Erythroblast (primary cell): ENCODE results near the gene FGF16.

Source experiments
- GATA1 ChIP-seq: IDR thresholded peaks from 2 replicates; pipeline ENCODE4 v1.6.1; 2011; ENCODE audit warnings: low read depth, mild to moderate bottlenecking, control low read depth, low read length, moderate library complexity
- POLR2A ChIP-seq: IDR thresholded peaks from 2 replicates; pipeline ENCODE4 v1.6.1; 2011; ENCODE audit warnings: mild to moderate bottlenecking, low read length

DNA sequence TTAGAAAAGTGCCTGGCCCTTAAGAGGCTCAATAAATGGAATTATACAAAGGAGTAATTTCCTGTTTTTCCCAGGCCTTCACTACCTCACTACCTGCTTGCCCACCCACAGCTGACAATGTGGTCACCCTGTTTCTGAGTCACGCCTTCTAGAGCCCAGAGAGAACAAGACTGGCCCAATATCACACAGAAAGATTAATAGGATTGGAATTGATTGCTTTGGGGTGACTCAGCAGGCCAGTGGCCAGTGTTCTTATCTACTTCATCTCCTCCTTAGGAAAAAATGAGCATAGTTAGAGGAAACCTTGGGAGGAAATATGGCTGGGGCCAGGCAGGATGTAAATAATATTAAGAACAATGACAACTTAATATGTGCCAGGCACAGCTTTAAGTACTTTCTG lies 4.5 kb upstream of the FGF16 start:
- TF ChIP-seq POLR2A (no peak), GATA1 (no peak)
